CD4-positive, alpha-beta T cell treated with Interleukin-6 at 100 ng/mL for 8 hours (primary cell): ENCODE data around the gene MKNK2.

Source experiments
- DNase-seq: peaks from one replicate; pipeline ENCODE4 v3.0.0-alpha.2; 2020; ENCODE audit warnings: mixed read lengths, low spot score

MKNK2 gene

DNA sequence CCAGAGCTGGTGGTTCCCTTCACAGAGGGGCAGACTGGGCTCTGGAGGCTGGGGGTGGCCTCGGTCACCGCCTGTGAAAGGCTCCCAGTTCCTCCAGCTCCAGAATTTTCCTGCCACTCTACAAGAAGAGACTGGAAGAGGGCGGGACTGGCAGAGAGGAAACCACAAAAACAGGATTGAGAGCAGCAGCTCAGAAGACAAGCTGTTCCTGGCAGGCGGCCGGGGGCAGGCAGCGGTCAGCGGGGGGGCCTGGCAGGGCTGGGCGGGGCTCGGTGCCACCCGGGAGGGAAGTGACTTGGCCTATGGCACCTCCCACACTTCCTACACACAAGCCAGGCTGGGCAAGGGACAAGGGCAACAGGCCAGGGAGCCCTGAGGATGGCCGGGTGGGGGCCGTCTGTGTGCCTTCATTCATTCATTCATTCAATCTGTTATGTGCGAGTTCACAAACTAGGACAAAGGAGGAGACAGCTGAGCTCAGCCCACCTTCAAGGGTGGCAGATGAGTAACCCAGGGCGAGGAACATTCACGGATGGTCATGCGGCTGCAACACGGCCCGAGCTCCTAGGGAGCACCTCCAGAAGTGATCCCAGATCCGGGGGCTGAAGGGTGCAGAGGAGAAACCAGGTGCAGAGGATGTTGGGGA, 18.6 kb downstream of the MKNK2 start:
- DNase-seq, result peak; percentile 54

DNA sequence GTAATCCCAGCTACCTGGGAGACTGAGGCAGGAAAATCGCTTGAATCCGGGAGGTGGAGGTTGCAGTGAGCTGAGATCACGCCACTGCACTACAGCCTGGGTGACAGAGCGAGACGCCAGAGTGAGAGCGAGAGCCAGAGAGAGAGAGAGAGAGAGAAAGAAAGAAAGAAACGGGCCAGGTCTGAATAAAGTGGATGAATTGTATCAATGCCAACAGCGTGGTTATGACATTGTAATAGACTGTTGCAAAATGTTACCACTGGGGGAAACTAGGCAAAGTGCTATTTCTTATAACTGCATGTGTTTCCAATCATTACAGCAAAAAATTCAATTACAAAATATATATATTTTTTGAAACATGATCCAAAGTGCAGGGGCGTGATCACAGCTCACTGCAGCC, 23.7 kb downstream of the MKNK2 start:
- no peak for DNase-seq

DNA sequence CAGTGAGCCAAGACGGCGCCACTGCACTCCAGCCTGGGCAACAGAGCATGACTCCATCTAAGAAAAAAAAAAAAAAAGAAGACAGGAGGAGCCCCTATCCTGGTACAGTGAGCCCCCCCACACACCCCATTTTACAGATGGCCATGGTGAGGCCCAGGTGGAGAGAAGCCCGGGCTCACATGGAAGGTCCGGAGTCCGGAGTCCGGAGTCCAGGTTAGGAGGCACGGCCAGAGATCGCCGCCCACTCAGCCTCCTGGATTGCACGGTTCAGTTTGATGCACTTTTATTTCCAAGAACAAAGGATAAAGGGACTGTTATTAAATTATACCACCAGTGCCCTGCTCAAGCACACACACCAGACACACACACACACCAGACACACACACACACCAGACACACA, 24.3 kb downstream of the MKNK2 start:
- no peak for DNase-seq

DNA sequence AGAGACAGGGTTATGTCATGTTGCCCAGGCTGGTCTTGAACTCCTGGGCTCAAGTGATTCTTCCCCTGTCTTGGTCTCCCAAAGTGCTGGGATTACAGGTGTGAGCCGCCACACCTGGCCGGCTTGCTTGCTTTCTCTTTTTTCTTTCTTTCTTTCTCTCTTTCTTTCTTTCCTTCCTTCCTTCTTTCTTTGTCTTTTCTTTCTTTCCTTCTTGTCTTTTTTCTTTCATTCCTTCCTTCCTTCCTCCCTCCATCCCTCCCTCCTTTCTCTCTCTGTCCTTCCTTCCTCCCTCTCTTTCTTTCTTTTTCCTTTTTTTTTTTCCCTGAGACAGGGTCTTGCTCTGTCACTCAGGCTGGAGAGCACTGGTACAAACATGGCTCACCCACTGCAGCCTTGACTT, 28.8 kb downstream of the MKNK2 start:
- DNase-seq, result no peak

DNA sequence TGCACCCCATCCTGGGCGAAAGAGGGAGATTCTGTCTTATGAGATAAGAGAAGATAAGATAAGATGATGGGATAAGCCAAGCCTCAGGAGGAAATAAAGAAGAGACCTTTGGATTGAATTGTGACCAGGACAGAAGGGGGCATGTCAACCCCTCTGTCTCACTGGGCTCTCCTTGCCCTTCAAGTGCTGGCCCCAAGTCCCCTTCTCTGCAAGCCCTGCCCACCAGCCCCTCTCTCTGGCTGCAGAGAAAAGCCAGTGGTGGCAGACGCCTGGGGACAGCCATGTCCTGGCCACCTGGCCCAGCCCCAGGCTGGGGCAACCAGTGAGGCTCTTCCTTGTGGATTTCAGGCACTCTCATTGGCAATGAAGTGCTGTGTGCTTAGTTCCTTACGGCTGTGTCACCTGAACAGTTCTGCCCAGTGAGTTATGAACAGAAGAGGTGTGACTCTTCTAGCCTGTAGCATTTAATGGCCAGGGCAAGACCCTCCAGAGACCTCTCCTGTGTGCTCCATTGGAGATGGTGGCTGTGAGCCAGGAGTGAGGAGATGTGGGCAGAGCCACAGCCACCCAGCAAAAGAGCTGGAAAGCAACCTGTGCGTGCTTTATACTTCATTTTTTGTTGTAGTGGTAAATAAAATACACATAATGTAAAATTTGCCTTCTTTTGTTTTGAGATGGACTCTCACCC, 29.4 kb downstream of the MKNK2 start:
- no peak for DNase-seq

DNA sequence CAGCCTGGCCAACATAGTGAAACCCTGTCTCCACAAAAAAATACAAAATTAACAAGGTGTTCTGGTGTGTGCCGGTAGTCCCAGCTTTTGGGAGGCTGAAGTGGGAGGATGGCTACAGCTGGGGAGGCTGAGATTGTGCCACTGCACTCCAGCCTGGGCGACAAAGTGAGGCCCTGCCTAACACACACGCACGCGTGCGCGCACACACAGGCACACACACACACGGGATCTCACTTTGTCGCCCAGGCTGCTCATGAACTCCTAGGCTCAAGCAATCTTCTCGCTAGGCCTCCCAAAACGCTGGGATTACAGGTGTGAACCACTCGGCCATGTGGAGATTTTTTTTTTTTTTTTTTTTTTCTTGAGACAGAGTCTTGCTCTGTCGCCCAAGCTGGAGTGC, 32.3 kb downstream of the MKNK2 start:
- no peak for DNase-seq

DNA sequence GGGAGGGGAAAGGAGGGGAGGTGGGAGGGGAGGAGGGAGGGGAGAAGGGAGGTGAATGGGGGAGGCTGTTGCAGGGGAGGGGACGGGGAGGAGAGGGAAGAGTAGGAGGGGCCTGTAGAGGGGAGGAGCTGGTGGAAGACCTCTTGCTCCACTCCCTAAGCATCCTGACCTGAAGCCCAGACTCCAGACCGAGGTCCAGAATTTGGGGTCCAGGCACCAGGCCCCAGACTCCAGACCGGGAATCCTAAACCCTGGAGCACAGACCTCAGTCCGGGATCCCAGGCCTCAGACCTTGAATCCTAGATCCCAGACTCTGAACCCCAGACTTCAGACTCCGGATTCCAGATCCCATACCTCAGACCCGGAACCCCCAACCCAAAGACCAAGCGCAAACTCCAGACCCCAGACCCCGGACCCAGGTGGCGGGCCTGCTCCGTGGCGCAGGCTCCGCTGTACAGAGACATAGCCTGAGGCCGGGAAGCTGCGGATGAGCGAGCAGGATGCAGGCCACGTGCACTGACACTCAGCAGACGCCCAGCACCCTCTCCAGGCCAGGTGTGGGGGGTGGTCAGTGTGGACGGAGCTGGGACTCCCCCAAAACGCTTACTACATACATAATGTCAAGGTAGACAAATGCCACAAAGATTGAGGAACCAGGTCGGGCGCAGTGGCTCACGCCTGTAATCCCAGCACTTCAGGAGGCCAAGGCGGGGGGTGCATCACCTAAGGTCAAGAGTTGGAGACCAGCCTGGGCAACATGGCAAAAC, 34.8 kb downstream of the MKNK2 start:
- DNase-seq, result peak; percentile 79

DNA sequence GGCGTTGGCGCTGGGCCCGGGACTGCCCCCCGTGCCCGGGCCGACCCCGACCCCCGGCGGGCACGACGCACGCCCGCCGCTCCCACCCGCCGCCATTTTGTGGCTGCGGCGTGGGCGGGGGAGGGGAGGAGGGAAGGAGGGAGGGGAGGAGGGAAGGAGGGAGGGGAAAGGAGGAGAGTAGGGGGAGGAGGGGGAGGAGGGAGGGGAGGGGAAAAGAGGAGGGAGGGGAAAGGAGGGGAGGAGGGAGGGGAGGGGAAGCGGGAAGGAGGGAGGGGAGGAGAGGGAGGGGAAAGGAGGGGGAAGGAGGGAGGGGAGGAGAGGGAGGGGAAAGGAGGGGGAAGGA, 35.5 kb downstream of the MKNK2 start, which contains the start of gene BTBD2:
BTBD2 (minus strand) TSS at position 107 of the 343 bp plus-strand sequence; CDS start at position 96, 11 bp downstream.
- DNase-seq, result peak; percentile 75

DNA sequence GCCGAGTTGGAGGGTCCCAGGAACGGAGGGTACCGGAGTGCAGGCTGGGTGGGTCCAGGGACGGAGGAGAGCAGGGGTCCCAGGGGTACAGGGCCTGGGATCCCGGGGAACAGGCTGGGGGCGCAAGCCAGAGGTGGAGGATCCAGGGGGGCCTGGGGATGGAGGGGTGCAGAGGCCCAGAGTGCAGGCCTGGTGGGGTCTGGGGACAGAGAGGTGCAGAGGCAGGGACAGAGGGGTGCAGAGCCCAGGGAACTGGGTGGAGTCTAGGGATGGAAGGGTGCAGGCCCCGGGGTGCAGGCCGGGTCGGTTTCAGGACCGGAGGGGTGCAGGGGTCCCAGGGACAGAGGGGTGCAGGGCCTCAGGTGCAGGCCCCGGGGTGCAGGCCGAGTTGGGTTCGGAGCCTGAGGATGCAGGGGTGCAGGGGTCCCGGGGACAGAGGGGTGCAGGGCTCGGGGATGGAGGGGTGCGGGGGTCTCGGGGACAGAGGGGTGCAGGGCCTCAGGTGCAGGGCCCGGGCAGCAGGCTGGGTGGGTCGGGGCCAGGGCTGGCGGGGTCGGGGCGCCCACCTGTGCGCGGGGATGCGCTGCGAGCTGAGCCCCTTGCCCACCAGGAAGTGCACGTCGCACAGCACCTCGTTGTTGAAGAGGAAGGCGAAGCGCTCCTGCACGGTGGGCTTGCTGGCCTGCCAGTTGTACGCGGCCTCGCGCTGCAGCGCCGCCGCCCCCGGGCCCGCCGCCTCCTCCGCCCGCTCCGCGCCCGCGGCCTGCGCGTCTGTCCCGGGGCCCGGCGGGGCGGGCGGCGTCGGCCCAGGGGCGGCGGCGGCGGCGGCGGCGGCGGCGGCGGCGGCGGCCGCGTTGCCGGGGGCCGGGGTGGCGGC, 36.1 kb downstream of the MKNK2 start:
- DNase-seq, result no peak

DNA sequence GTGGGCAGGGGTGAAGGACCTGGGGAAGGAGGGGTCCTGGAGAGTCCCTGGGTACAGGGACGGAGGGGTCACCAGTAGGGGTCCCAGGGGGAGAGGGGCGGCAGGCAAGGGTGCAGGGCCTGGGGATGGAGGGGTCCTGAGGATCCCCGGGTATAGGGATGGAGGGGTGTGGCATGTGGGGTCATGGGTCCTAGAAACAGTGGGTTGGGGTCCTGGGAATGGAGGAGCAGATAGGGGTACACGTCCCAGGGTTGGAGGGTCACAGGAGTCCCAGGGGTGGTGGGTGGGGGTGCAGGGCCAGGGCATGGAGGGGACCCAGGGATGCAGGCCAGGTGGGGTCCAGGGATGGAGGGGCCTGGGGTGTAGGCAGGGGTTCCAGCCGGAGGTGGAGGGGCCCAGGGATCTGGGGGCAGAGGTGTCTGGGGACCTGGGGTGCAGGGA, 36.9 kb downstream of the MKNK2 start:
- DNase-seq, result no peak

DNA sequence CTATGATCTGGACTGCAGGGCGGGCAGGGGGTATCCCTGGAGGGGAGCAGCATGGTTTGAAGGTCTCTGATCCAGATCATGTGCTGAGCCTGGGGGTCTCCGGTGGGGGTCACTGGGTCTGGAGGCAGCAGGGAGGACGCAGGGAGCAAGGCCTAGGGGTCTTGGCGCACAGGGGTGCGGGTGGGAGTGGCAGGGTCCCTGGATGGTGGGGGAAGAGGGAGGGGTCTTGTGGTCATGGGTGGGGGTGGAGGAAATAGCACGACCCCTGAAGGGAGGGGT, 37.4 kb downstream of the MKNK2 start:
- DNase-seq, result no peak

DNA sequence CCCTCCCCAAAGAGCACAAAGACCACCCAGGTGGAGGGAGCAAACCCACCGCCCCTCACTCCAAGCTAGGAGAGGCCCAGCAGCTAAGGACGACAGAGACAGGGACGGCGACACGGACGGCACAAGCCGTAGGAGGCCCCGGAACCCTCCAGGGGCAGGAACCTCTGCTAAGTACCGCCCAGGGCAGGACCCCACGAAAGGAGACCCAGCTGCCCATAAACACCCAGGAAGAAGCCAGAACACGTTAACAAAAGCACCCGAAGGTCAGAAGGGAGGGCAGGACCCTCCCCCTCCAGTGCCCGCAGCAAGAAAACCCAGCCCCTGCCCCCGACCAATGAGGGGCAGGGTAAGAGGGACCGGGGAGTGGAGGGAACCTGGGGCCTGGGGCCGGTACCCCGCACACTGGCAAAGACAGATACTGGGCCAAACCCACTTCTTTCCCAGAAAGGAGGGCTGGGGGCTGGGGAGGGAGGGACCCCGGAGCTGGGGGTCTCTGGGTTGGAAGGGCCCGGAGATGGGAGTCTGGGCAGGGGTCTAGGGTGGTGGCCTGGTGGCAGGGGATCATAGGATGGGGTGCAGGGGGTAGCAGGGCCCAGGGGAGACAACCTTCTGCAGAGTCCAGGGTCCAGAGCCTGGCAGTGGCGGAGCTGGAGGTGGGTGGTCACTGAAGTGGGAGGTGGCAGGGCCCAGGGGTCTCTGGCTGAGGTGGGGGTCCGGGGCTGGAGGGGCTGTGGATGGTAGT, 37.9 kb downstream of the MKNK2 start:
- DNase-seq, result no peak

DNA sequence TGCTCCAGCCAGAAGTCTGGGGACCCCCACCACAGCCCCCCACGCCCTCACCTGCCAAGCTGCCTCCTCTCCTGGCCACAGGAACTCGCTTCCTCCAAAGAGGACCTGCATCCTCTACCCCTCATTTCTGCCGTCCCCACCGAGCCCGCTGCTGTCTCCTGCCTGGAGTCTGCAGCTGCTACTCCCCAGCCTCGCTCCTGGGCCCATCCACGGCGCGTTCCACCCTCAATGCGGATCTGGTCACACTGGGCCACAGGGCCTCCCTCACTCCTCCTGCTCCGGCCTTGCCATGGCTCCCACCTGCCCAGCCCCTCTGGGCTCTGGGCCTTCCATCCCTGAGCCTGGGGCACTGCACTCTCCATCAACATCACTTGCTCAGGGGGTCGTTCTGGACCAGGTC, 39.9 kb downstream of the MKNK2 start:
- DNase-seq, result no peak

DNA sequence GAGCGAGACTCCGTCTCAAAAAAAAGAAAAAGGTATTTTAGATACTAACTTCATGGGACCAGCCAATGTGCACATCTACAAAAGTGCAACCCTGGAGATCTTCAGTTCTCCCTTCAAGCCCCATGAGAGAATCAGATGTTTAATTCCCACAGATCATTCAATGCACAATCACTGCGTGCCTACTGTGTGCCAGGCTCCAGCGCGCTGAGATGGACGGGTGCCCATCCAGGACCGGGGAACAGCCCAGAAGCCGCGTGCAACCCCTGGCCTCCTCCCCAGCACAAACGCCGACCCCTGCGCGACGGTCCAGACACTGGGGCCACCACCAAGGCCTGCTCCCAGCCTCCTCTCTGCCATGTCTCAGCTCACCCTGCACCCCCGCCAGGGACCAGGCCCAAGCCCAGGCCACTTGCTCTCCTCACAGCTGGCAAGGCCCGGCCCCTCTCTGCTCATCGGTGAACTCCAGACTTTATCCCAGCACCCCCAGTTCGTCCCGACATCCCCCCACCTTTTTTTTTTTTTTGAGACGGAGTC, 40.8 kb downstream of the MKNK2 start:
- no peak for DNase-seq

DNA sequence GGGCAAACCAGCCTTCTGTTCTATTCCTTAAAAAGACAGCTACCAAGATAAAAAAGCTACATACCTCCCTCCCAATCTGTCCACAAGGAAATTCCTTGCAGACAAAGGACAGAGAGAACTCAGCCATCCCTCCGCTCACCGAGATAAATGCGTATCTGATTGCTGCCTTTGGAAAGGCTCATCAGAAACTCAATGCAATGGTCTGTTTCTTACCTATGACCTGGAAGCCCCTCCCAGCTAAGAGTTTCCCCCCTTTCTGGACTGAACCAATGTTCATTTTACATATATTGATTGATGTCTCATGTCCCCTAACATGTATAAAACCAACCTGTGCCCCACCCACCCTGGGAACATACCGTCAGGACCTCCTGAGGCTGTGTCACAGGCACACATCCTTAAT, 47.2 kb downstream of the MKNK2 start:
- DNase-seq, result no peak

DNA sequence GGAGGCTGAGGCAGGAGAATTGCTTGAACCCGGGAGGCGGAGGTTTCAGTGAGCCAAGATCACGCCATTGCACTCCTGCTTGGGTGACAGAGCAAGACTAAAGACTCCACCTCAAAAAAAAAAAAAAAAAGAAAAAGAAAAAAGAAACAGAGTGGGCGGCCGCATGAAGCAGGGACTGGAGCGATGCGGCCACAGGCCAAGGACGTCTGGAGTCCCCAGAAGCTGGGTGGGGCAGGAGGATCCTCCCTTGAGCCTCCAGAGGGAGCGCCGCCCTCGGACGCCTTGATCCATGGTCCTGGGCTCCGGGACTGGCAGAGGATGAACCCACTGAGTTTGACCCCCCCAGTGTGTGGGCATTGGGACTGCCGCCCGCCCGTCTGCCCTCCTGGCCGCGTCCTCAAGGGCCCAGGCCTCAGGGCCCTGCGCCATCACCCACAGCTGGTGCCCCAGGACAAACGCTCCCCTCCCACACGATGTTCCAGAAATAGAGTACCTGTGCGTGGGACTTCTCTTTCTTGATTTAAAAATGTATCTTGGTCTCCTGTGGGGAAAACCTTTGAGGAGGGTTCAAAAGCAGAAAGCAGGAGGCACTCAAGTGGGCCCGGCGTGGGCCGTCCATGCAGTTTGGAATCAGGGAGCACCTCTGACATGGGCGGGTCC, 51.1 kb downstream of the MKNK2 start:
- DNase-seq, result no peak

DNA sequence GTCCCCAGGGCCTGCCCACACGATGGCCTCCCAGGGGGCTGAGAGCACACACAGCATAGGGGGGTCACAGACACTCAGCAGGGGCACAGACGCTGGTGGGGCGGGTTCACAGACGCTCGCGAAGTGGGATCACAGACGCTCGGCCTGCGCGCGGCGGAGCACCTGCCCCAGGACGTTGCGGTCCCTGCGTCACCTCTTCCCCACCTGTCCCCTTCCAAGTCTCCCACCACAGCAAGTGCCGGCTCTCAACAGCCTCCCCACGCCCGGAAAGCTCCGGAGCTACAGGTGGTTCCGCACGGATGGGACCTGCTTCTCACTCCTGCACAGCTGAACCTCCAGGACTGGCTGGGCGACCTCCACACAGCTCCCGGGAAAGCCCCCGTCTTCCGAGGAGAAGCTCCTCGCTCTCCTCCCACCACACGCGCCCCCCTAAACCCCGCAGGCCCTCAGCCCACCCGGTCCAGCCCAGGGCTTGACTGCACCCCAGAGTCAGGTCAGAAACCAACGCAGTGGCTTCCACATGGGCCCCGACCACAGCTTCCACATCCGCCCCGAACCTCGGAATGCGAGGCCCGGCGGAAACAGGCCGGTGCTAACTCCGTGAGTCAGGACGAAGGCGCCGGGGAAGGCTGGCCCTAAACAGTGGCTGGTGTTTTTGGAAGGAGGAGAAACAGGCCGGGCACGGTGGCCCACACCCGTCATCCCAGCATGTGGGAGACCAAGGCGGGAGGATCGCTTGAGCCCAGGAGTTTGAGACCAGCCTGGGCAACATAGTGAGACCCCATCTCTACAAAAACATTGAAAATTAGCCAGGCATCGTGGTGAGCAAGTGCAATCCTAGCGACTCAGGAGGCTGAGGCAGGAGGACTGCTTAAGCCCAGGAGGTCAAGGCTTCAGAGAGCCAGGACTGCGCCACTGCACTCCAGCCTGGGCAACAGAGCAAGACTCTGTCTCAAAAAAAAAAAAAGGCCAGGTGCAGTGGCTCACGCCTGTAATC, 52.0 kb downstream of the MKNK2 start:
- no peak for DNase-seq

DNA sequence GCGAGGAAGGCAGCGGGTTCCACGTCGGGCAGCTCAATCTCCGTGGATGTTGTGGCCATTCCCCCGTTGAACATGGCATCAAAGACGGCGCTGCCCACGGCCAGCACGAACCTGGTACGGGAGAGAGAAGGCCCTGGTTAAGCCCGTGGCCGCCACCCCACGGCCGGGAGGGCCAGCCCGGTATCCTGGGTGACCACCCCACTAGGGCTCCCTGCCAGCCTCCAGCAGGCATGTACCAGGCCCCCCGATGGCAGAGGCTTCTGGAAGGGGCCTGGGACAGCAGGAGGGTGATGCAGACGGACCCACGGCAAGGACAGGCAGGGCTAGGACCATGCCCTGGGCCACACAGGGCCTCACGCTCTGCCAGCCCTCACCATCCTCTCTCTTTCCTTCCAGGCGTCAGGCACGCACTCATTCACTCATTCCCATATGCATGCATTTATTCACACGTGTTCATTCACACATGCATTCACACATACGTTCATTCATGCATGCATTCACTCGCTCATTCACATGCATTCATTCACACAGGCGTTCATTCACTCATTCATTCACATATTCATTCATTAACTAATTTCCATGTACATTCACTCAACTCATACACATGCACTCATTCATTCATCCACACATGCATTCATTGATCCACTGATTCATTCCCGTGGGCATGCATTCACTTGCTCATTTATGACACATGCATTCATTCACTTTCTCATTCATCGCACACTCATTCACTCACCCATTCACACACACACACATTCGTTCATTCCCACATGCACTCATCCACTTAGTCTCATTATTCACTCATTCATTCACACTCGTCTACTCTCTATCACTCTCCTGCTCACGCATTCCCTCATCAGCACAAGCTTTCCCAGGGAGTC, 53.5 kb downstream of the MKNK2 start:
- no peak for DNase-seq
